Activated CD8-positive, alpha-beta memory T cell treated with anti-CD3 and anti-CD28 coated beads for 24 hours (primary cell): ENCODE measurements around the gene COL26A1.
"Not testable (repeated sequence)": the region's sequence is repeated elsewhere in the genome, so short reads cannot be mapped to it uniquely, and the experiment has no call there.

Experiments used
- DNase-seq: peaks from one replicate; pipeline ENCODE4 v3.0.0-alpha.2; 2020

COL26A1 gene

GRCh38 chr7:101555921-101556275, 193.2 kb downstream of the COL26A1 start:
- DNase-seq = no peak

- no peak for DNase-seq
Observed at GRCh38 chr7:101556453-101556968, 193.8 kb downstream of the COL26A1 start.

- DNase-seq = no peak
Observed at GRCh38 chr7:101557421-101557820, 194.7 kb downstream of the COL26A1 start.

GRCh38 chr7:101557978-101558741, 195.5 kb downstream of the COL26A1 start:
- DNase-seq = no peak

GRCh38 chr7:101558742-101559325, 196.2 kb downstream of the COL26A1 start:
- DNase-seq = no peak

GRCh38 chr7:101559586-101559985, 196.9 kb downstream of the COL26A1 start:
- no peak for DNase-seq

GRCh38 chr7:101560021-101560420, 197.3 kb downstream of the COL26A1 start:
- DNase-seq = not testable (repeated sequence)

GRCh38 chr7:101560856-101561255, 198.2 kb downstream of the COL26A1 start:
- no peak for DNase-seq

- not testable (repeated sequence) for DNase-seq
Observed at GRCh38 chr7:101561293-101561692, 198.6 kb downstream of the COL26A1 start.

- no peak for DNase-seq
Observed at GRCh38 chr7:101562531-101563197, 200.0 kb downstream of the COL26A1 start.

- DNase-seq = no peak
Observed at GRCh38 chr7:101563198-101563901, 200.7 kb downstream of the COL26A1 start.

GRCh38 chr7:101563943-101564777, 201.5 kb downstream of the COL26A1 start:
- no peak for DNase-seq

- no peak for DNase-seq
Observed at GRCh38 chr7:101564778-101565211, 202.1 kb downstream of the COL26A1 start.

GRCh38 chr7:101565601-101566209, 203.0 kb downstream of the COL26A1 start:
- DNase-seq = no peak

GRCh38 chr7:101567230-101567629, 204.6 kb downstream of the COL26A1 start:
- no peak for DNase-seq

- DNase-seq = no peak
Observed at GRCh38 chr7:101572156-101572555, 209.5 kb downstream of the COL26A1 start.

GRCh38 chr7:101575168-101575567, 212.5 kb downstream of the COL26A1 start:
- no peak for DNase-seq

GRCh38 chr7:101575721-101576120, 213.0 kb downstream of the COL26A1 start:
- DNase-seq = no peak

GRCh38 chr7:101576998-101577397, 214.3 kb downstream of the COL26A1 start:
- DNase-seq = peak; percentile 17

GRCh38 chr7:101578552-101578951, 215.9 kb downstream of the COL26A1 start:
- DNase-seq = no peak

GRCh38 chr7:101580596-101580995, 217.9 kb downstream of the COL26A1 start:
- DNase-seq = no peak

- peak; percentile 13 for DNase-seq
Observed at GRCh38 chr7:101581891-101582290, 219.2 kb downstream of the COL26A1 start.
